ENCODE measurements around the gene TNFRSF4. TPM values are rescaled to one million over a fixed set of nuclear protein-coding genes. Genes with fewer than 3 reads are reported as not detected.

The TNFRSF4 gene
- total and polyA plus RNA-seq, 2 of the 13 experiments (the other 11 are each of a cell fraction or from before 2014, with no cell fraction given), result not detected

DNA sequence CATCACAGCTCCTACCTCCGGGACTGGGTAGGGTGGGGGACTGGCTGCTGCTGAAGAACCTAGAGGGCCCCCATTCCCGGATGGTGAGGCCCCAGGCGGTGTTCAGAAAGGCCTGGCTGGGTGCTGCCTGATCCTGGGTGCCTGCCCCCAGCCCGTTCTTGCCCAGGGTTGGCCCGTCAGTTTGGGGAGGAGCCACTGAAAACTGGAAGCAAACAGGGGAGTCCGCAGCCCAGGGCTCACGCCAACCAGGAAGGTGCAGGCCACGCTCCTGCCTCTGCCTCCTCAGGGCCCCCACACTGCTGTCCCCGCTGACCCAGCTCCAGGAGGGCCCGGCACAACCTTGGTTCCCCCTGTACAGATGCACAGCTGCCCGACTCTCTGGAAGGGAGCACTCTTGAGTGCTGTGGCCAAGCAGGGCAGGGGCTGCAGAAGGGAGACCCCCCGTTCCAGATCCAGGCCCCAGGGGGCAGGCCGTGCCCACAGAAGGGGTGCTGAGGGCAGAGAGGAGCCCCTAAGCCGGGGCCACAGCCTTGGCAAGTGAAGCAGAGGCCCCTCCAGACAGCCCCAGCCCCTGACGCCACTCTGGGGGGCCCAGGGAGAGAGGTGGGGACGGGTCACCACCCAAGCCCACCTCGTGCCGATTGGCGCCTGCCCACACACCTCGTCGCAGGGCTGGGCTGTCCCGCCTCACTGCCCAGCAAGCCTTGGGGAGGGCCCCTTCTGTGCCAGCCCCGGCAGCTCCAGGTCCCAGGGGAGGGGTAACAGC lies 27.1 kb upstream of the TNFRSF4 start (continued):
- TF ChIP-seq ELF3 (CRISPR knock-in tag; IDR thresholded peaks at IDR 0.05) (peak; percentile 52; the same call in 1 of the 2 replicates), HNRNPLL (IDR thresholded peaks at IDR 0.05; ENCODE audit: low read depth, low read length, poor library complexity, severe bottlenecking) (peak; percentile 46), TMF1 (CRISPR knock-in tag; IDR thresholded peaks at IDR 0.05; ENCODE audit: low read depth) (0 out of 2 replicates have a peak, but pooled peaks have one; percentile 18), KAT8 (CRISPR knock-in tag; IDR thresholded peaks at IDR 0.05) (0 out of 2 replicates have a peak, but pooled peaks have one; percentile 27), ZNF572 (CRISPR knock-in tag; IDR thresholded peaks at IDR 0.05) (peak; percentile 46; the same call in 1 of the 2 replicates), SALL1 (CRISPR knock-in tag; IDR thresholded peaks at IDR 0.05) (no peak; the same call in 1 of the 2 replicates), HMGXB4 (CRISPR knock-in tag; IDR thresholded peaks at IDR 0.05; ENCODE audit: borderline replicate concordance in 1 of 2, low read depth in 1 of 2) (peak in 1 of 2 experiments; percentile 40; a peak in 1 of 4 replicates), SMC3 (IDR thresholded peaks at IDR 0.05; ENCODE audit: low read length) (no peak), ZHX1 (CRISPR knock-in tag; IDR thresholded peaks at IDR 0.05; ENCODE audit: low read depth) (no peak), ZNF354B (CRISPR knock-in tag; IDR thresholded peaks at IDR 0.05) (no peak), KLF16 (CRISPR knock-in tag; IDR thresholded peaks at IDR 0.05) (no peak), SAP130 (CRISPR knock-in tag; IDR thresholded peaks at IDR 0.05; ENCODE audit: low read depth) (peak; percentile 74)
- TF ChIP-seq, protein P1, sequence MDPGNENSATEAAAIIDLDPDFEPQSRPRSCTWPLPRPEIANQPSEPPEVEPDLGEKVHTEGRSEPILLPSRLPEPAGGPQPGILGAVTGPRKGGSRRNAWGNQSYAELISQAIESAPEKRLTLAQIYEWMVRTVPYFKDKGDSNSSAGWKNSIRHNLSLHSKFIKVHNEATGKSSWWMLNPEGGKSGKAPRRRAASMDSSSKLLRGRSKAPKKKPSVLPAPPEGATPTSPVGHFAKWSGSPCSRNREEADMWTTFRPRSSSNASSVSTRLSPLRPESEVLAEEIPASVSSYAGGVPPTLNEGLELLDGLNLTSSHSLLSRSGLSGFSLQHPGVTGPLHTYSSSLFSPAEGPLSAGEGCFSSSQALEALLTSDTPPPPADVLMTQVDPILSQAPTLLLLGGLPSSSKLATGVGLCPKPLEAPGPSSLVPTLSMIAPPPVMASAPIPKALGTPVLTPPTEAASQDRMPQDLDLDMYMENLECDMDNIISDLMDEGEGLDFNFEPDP (CRISPR knock-in tag; conservative IDR thresholded peaks at IDR 0.05), result 0 out of 2 replicates have a peak, but pooled peaks have one; percentile 39
- TF ChIP-seq, protein P2, sequence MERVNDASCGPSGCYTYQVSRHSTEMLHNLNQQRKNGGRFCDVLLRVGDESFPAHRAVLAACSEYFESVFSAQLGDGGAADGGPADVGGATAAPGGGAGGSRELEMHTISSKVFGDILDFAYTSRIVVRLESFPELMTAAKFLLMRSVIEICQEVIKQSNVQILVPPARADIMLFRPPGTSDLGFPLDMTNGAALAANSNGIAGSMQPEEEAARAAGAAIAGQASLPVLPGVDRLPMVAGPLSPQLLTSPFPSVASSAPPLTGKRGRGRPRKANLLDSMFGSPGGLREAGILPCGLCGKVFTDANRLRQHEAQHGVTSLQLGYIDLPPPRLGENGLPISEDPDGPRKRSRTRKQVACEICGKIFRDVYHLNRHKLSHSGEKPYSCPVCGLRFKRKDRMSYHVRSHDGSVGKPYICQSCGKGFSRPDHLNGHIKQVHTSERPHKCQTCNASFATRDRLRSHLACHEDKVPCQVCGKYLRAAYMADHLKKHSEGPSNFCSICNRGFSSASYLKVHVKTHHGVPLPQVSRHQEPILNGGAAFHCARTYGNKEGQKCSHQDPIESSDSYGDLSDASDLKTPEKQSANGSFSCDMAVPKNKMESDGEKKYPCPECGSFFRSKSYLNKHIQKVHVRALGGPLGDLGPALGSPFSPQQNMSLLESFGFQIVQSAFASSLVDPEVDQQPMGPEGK (CRISPR knock-in tag; IDR thresholded peaks at IDR 0.05), result peak; percentile 83
- TF ChIP-seq, protein P3, sequence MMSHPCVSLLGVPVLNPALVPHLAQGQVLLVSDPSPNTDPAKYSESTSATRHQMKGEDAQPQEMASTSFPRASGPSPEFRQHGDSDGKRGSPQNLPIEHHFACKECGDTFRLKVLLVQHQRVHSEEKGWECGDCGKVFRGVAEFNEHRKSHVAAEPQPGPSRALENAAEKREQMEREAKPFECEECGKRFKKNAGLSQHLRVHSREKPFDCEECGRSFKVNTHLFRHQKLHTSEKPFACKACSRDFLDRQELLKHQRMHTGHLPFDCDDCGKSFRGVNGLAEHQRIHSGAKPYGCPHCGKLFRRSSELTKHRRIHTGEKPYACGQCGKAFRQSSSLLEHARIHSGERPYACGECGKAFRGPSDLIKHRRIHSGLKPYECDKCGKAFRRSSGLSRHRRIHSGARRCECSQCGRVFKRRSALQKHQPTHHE (CRISPR knock-in tag; IDR thresholded peaks at IDR 0.05; ENCODE audit: borderline replicate concordance), result no peak
- TF ChIP-seq, protein P4, sequence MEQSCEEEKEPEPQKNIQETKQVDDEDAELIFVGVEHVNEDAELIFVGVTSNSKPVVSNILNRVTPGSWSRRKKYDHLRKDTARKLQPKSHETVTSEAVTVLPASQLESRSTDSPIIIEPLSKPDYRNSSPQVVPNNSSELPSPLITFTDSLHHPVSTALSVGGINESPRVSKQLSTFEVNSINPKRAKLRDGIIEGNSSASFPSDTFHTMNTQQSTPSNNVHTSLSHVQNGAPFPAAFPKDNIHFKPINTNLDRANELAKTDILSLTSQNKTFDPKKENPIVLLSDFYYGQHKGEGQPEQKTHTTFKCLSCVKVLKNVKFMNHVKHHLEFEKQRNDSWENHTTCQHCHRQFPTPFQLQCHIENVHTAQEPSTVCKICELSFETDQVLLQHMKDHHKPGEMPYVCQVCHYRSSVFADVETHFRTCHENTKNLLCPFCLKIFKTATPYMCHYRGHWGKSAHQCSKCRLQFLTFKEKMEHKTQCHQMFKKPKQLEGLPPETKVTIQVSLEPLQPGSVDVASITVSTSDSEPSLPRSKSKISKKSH (CRISPR knock-in tag; IDR thresholded peaks at IDR 0.05; ENCODE audit: borderline replicate concordance), result peak; percentile 52; the same call in 1 of the 2 replicates
